NCI-H1048 (cell line): Measurements from ENCODE around the gene DRD4.
"Not testable (repeated sequence)": the region's sequence is repeated elsewhere in the genome, so short reads cannot be mapped to it uniquely, and the experiment has no call there.

ENCODE experiments used
- DNase-seq: peaks from one replicate; lab custom pipeline; 2025; lab: John Stamatoyannopoulos, UW

Gene DRD4

DNA sequence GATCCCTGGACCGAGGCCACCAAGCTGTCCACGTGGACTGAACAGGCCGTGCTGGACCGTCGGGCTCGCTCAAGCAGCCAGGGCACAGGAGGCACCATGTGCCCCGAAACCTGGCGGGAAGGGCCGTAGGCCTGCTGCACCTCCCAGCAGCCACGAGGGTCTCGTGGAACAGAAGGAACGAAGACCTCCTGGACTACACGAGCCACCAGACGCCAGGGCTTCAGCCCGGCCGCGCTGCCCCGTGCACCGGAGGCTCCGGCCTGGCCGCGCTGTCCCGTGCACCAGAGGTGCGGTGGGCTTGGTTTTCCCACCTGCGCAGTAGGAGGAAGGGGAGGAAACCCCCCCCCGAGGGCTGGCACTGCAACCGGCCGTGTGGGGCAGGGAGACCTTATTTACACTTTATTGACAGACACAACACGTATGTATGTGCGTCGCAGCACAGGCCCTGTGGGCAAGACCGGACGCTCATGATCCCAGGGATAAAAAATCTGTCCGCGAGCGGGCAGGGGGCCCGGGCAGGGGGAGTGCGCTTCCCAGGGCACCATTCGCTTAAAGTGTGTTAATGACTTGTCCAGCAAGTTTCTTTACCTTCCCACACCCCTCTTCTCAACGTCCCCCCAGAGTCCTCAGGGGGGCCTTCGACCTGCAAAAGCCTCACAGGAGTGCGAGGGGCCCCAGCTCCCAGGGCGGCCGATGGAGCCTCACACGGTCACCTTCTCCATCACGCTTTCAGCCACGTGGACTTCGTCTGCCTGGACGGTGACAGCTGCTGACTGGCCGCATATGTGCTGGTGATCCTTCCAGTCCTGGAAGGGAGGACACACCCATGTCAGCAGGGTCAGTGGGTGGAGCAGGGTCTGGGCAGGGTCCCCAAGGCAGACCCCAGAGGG lies 7.0 kb downstream of the DRD4 start:
- no peak for DNase-seq

DNA sequence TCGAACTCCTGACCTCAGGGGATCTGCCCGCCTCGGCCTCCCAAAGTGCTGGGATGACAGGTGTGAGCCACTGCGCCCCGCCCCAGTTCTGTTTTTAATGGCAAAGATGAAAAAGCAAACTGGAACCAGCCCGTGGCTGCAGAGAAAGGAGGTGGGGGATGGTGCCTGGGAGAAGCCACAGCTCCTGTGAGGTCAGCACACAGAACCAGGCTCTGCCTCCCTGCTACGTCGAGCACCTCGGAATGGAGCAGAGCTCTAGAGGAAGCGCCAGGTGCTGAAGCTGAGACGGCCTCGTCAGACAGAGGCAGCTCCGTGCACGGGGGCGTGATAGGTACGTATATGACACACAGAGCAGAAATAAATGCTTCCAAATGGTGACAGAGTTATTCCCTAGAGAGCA lies 8.5 kb downstream of the DRD4 start:
- DNase-seq = no peak

DNA sequence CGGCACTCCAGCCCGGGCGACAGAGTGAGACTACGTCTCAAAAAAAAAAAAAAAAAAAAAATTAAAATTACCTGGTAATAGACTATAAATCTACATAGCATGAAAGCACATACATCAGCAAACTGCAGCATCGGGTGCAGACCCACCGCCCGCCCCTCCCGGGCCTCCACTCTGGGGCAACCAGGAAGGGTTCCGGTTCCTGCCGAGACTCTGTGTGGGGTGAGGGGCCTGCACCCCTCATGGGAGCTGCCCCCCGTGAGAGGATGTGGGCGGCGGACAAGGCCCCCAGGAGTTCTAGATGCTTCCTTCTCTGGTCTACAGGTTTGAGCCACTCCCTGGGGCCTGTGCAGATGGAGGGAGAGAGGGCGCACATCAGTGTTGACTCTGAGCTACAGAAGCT lies 9.1 kb downstream of the DRD4 start:
- DNase-seq = no peak

DNA sequence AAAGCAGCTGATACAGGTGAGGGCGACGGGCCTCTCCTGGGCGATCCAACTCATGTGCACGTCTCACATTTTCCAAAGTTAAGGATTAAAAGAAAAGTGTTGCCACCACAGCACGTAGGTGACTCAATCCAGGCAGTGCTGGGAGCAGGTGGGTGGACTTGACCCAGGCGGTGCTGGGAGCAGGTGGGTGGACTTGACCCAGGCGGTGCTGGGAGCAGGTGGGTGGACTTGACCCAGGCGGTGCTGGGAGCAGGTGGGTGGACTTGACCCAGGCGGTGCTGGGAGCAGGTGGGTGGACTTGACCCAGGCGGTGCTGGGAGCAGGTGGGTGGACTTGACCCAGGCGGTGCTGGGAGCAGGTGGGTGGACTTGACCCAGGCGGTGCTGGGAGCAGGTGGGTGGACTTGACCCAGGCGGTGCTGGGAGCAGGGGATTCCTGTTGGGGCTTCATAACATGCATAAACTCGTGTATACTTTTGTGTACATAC lies 10.6 kb downstream of the DRD4 start:
- DNase-seq = not testable (repeated sequence)

DNA sequence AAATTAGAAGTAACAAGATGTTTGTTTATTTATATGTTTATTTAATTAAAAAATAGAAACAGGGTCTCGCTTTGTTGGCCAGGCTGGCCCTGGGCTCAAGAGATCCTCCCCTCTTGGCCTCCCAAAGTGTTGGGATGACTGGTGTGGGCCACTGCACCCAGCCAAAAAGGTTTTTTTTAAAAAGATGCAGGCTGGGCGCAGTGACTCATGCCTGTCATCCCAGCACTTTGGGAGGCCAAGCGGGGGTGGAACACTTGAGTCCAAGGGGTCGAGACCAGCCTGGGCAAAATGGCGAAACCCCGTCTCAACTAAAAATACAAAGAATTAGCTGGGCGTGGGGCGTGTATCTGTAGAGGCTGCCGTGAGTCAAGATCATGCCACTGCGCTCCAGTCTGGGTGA lies 13.4 kb downstream of the DRD4 start:
- no peak for DNase-seq

DNA sequence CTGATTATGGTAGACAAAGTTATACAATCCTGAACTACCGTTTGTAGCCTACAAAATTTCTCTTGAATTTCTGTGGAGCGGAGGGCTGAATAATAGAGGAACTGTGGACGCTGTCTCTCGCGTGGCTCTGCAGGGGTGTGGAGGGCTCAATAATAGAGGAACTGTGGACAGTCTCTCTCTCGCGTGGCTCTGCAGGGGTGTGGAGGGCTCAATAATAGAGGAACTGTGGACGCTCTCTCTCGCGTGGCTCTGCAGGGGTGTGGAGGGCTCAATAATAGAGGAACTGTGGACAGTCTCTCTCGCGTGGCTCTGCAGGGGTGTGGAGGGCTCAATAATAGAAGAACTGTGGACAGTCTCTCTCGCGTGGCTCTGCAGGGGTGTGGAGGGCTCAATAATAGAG lies 16.1 kb downstream of the DRD4 start:
- DNase-seq = not testable (repeated sequence)

DNA sequence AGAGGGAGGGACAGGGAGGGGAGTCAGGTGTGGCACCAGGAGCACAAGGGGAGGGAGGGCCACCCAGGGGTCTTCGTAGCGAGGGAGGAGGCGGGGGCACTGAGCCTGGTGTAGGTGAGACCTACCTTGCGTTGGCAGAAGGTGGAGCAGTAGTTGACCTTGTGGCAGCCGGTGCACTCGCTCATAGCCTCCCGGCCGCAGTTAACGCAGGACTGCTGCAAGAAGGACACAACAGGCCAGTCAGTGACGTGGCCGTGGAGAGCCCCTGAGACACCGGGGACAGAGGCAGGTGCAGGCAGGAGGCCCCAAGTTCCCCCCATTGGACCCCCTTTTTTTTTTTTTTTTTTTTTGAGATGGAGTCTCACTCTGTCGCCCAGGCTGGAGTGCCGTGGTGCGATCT lies 16.8 kb downstream of the DRD4 start:
- no peak for DNase-seq

DNA sequence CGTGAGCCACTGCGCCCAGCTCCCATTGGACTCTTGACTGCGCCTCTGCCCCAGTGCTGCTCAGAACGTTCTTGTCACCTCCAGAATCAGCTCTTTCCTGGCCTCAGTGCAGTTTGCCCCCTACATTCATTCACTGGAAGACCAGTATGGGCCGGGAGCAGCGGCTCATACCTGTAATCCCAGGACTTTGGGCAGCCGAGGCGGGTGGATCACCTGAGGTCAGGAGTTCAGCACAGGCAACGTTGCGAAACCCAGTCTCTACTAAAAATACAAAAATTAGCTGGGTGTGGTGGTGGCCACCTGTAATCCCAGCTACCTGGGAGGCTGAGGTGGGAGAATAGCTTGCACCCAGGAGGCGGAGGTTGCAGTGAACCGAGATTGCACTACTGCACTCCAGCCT lies 17.4 kb downstream of the DRD4 start:
- not testable (repeated sequence) for DNase-seq

DNA sequence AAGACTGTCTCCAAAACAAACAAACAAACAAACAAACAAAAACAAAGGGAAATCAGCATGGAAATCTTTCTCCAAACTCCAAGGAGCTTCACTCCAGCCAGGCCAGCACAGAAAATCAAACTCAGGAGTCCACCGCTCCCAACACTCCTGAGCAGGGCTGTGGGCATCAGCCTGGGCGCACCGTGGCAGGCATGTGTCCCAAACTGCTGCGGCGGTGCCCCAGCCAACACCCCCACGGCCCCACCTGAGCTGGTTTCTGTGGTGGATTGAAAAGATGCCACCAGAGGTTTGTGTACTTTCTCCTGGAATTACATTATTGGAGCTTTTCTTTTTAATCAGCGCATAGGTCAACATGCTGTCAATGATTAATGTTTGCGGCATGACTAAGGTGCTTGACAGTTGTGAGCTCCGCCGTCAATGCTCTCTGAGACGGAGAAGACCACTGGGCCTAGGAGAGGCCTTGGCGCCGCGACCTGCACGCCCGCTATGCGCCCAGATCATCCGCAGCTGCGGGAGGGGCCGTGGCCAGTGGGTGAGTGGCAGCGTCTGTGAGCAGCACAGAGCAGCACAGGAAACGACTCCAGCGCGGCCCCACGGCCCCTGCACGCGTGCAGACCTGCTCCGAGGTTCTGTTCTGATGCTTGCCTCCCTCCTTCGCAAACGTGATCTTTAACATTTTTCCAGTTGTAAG lies 18.1 kb downstream of the DRD4 start:
- no peak for DNase-seq

DNA sequence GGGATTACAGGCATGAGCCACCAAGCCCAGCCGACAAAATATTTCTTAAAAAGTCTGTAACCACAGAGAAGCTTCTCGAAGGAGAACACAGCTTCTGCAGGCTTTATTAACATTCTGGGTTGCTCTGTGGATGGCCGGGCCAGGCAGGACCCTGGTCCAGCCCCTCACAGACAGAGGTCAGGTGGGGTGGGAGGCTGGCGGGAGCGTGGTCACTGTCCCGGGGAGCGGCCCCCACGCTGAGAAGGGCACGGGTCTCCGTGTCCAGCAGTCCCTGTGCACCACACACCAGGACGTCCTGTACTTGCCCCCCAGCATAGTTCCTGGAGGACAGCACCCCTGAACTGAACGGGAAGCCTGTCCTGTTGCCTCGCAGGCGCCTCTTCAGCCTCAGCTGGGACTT lies 19.4 kb downstream of the DRD4 start:
- no peak for DNase-seq

DNA sequence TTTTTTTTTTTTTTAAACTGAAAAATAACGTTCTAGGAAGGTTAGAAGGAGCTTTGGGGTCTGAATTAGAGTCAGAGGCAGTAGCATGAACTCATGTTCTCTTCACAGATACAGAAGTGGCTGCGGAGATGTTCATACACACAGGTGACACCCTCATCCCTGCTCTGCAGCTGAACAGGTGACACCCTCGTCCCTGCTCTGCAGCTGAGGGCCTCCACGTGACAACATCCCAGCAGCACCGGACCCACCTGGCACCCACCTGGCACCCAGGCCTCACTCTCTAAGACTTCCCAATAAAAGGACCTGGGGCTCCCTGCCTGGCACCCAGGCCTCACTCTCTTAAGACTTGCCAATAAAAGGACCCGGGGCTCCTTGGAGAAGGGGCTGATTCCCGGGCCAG lies 19.8 kb downstream of the DRD4 start:
- no peak for DNase-seq

DNA sequence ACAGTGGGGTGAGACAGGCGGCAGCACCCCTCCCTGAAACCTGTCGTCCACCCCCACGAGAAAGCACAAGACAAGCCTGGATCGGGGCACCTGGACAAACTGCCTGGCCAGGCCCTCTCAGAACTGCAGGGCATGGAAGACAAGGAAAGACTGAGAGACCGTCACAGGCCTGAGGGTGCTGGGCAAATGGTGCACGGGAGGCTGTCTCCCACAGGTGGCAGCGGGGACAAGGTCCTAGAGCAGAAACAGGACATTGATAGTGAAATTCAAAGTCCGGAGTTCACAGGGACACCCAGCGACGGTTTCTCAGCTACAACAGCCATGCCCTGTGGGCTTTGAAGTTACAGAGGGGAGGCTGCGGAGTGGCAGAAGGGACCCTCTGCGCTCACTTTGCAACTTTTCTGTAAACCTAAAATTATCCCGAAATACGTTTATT lies 20.6 kb downstream of the DRD4 start:
- no peak for DNase-seq

DNA sequence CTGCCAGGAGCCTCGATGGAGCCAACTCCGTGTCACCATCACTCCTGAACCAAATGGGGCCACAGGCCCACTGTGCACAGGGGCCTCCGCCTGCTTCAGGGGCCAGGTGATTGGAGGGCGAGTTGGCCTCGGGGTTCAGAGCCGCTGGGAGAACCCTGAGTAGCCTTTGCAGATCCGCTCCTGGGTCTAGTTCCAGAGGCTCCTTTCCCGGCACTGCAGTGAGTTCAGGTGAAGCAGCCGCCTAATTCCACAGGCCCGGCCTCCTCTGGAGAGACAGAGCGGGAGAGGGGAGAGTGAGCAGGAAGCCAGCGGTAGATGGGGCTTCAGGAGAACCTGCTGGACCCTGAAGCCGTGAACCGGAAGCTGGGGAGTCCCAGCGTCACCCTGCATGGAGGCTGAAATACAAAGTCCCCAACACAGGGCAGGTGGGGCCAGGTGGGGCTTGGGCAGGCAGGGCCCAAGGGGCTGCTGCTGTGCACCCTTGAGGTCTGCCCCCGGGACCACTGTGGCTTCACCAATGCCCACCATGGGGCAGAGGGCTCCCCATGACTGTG lies 22.5 kb downstream of the DRD4 start:
- DNase-seq = no peak

DNA sequence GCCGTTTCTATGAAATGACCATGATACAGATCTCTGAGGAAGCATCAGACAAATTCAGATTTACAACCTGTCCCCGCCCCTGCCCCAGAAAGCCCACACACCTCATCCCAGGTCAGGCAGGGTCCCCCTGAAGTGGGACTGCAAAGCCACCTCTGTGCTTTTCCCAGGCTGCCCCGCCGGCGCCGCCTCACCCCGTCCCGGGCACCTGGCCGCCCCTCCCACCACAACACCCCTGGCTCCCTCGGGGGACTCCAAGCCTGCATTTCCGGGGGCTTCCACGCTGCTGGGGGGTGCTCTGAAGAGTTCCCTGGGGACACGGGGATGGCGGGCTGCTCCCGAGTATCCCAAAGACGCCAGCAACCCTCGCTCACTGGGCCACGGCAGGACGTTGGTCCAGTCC lies 23.2 kb downstream of the DRD4 start:
- DNase-seq = no peak

DNA sequence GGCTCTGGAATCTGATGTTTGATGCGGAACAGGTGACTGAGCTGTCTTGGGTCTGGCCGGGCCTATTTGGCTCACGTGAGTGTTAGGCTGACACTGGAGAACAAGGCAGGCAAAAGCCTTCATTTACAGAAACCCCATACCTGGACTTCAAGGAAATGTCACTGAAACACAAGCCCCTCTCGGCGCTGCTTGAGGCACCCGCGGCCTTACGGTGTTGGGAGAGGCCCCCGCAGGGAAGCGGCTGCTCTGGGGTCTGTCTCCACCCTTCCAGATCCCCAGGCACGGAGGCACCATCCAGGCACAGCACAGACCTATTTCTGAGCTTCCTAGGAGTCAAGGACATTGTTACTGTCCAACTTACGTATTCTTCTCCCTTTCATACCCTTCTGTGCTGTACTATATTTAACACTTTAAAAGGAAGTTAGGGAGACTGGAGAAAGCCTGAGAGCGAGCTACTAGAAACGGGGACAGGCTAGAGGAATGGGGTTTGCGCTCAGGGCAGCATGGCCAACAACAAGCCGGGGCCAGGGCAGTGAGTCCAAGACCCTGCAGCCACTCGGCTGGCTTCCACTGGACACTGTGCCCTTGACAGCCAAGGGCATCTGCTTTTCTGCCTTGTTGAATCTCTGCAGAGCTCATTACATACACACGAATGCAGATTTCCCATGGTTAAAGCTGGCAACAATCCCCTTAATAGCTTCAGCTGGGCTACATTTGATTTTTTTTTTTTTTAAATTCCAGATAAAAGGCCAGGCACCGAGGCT lies 23.8 kb downstream of the DRD4 start:
- no peak for DNase-seq

DNA sequence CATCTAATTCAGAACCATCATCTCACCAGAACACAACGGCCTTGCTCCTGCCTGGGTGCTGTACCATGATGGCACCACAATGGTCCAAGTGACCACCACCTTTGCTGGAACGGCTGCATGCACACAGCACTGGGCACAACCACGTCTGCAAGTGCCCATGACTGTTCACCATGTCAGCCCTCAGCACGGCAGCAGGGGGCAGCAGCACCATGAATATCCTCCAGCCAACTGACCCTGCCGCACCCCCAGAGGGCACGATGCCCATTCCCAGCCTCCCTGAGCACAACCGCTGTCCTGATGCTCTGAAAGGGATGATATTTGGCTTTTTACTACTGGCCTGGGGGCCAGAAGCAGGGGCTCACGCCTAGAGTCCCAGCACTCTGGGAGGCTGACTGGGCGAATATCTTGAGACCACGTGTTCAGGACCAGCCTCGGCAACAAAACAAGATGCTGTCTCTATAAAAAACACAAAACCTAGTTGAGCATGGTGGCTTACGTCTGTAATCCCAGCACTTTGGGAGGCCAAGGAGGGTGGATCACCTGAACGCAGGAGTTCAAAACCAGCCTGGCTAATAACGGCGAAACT lies 25.7 kb downstream of the DRD4 start:
- DNase-seq = no peak

DNA sequence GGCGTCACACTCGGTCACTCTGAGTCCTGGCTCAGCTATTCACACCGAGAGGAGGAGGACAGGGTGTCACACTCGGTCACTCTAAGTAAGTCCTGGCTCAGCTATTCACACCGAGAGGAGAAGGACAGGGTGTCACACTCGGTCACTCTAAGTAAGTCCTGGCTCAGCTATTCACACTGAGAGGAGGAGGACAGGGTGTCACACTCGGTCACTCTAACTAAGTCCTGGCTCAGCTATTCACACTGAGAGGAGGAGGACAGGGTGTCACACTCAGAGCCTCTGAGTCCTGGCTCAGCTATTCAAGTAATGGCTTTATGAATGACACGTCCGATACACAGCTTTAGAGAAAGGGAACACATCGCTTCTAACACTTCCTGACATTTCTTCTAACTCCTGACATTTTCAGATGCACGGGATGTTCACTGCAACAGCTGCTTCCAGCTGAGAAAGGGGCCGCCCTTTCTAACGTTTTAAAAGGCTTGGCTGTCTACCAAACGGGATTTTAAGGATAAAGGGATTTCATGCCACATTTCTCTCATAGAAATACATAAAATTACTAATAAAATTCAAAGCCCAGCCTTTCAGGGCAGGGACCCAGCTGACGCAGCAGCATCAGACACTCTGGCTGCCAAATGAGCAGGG lies 28.1 kb downstream of the DRD4 start:
- DNase-seq = no peak

DNA sequence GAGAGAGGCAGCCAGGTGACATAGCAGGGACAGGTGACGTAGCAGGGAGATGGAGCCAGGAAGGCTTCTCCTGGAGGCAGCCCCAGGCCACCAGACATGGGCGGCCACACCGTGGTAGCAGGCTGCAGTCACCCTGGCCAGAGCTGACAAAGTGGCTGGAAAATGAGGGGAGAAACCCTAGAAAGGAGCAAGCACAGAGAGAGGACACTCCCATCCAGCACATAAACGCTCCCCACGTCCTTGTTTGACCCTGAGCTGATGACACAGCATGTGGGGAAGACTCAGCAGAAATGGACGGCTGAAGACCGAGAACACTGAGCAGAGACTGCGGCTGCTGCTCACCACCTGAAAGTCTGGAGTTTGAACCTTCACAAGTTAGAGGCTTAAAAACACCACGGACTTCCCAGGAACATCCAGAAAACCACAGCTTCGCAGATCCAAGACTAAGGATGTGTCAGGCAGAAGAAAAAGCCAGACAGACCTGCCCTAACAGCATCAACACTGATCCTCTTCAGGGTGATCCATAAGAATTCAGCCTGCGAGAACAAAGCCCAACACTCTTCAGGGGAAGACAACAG lies 28.7 kb downstream of the DRD4 start:
- no peak for DNase-seq

DNA sequence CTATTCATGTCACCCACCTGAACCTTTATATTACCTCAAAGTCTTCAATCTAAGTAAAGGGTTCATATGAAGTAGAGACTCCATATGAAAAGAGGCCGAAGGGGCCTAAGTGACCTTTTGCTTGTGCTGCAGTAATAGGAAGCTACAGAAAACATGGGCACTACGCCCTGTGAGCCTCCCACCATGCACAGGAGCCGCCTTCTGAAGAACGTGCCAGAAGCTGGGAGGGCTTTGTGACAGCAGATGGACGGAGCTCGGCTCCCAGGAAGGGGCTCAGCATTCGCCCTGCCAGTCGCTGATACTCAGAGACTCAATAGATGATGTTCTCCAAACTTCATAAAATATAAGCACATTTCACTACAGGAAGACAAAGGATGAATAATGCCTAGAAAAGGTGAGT lies 36.8 kb downstream of the DRD4 start:
- DNase-seq = no peak

DNA sequence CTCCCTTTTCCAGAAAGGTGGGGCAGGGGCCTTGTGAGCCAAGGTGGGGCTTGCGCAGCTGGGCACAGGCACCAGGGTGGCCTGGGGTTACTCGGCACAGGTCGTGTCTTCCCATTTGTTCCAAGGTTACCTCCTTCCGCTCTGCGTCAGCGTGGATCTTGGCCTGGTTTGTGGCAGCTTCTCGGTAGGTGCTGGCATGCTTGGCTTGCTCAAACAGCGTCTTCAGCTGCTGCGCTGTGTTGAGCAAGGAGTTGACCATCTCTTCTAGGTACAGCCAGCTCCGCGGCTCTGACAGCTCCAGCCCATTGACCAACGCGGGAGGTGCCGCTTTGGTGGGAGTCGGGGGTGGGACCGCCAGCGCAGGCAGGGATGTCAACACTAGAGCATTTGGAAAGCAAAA lies 37.3 kb downstream of the DRD4 start:
- no peak for DNase-seq

DNA sequence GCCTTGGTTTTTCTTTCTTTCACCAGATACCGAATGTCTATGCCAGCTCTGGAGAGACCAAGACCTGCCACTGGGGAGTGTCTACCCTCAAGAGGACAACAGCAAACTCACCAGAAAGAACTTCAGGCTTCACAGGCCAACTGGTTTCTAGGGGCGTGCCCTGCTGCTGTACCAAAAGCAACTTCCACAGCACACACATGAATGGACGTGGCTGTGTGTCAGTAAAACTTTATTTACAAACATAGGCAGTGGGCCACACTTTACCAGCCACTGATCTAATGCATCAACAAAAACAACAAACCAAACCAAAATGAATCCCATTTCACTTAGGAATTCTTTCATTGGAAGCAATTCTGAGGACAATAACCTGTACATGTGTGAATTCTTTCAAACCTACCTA lies 41.2 kb downstream of the DRD4 start:
- no peak for DNase-seq
